Mammary epithelial cell (primary cell): ENCODE data around the gene SCN1B.

Experiments
- CTCF ChIP-seq, 2 donors: IDR thresholded peaks in 1 of 2; conservative IDR thresholded peaks in 1 of 2; 2 replicates each; pipeline ENCODE4 v1.5.1; 2011 to 2012; ENCODE audit warnings: inconsistent platforms in 2 of 2, low read length in 2 of 2, mild to moderate bottlenecking in 2 of 2, control low read depth in 1 of 2, low read depth in 1 of 2; ENCODE audit not compliant: insufficient read depth in 1 of 2; ENCODE audit errors: extremely low read depth in 1 of 2
- EZH2 ChIP-seq: IDR thresholded peaks from 2 replicates; pipeline ENCODE4 v1.6.1; 2012; ENCODE audit warnings: low read length, inconsistent platforms, borderline replicate concordance

DNA sequence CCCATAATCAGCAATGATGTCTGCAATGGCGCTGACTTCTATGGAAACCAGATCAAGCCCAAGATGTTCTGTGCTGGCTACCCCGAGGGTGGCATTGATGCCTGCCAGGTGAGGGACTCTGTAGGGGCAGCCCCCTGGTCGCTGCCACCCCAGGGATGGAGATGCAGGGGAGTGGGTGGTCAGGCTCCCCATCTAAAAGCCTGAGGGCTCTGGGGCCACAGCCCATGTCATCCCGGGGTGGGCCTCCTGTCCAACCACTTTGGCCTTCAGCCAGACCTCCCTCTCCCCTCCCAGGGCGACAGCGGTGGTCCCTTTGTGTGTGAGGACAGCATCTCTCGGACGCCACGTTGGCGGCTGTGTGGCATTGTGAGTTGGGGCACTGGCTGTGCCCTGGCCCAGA is 35.3 kb downstream of the SCN1B start:
- TF ChIP-seq CTCF (conservative IDR thresholded peaks at IDR 0.05 in 1 of 2, IDR thresholded peaks at IDR 0.05 in 1 of 2; ENCODE audit: extremely low read depth in 1 of 2, insufficient read depth in 1 of 2, low read depth in 1 of 2, low read length in 2 of 2) (no peak), EZH2 (no peak)
